Stimulated activated CD4-positive, alpha-beta T cell treated with anti-CD3 and anti-CD28 coated beads, Interleukin-12 subunit alpha, Interleukin-12 subunit beta, amount 100 ng/mL, for 24 hours (primary cell): ENCODE measurements around the gene ATP13A5.

Experiments
- DNase-seq, 2 experiments: peaks; one replicate each; pipeline ENCODE4 v3.0.0-alpha.2; 2020; ENCODE audit warnings: low read depth in 2 of 2

Gene ATP13A5, protein sequence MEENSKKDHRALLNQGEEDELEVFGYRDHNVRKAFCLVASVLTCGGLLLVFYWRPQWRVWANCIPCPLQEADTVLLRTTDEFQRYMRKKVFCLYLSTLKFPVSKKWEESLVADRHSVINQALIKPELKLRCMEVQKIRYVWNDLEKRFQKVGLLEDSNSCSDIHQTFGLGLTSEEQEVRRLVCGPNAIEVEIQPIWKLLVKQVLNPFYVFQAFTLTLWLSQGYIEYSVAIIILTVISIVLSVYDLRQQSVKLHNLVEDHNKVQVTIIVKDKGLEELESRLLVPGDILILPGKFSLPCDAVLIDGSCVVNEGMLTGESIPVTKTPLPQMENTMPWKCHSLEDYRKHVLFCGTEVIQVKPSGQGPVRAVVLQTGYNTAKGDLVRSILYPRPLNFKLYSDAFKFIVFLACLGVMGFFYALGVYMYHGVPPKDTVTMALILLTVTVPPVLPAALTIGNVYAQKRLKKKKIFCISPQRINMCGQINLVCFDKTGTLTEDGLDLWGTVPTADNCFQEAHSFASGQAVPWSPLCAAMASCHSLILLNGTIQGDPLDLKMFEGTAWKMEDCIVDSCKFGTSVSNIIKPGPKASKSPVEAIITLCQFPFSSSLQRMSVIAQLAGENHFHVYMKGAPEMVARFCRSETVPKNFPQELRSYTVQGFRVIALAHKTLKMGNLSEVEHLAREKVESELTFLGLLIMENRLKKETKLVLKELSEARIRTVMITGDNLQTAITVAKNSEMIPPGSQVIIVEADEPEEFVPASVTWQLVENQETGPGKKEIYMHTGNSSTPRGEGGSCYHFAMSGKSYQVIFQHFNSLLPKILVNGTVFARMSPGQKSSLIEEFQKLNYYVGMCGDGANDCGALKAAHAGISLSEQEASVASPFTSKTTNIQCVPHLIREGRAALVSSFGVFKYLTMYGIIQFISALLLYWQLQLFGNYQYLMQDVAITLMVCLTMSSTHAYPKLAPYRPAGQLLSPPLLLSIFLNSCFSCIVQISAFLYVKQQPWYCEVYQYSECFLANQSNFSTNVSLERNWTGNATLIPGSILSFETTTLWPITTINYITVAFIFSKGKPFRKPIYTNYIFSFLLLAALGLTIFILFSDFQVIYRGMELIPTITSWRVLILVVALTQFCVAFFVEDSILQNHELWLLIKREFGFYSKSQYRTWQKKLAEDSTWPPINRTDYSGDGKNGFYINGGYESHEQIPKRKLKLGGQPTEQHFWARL

DNA sequence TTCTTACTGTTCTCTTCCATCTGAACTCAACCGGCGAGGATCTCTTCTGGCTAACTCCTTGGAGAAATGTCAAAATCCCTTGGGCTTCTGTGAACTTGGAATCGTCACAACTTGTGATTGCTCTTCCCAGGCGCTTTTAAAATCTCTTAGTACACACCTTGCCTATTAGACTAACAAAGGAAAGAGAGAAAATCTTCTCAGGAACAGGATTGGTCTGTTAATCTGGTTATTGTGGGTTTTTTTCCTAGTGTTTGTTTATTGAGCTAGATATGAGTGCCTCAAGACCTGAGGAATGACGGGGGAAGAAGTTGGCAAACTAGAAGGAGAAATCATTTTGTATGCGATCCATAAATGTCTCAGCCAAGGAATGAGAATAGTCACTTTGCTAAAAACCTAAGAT lies at the start of gene ATP13A5:
TSS of gene ATP13A5 (minus strand) at position 48 of the 400 bp plus-strand sequence. CDS start at position 20, 28 bp downstream.
- no peak for DNase-seq

DNA sequence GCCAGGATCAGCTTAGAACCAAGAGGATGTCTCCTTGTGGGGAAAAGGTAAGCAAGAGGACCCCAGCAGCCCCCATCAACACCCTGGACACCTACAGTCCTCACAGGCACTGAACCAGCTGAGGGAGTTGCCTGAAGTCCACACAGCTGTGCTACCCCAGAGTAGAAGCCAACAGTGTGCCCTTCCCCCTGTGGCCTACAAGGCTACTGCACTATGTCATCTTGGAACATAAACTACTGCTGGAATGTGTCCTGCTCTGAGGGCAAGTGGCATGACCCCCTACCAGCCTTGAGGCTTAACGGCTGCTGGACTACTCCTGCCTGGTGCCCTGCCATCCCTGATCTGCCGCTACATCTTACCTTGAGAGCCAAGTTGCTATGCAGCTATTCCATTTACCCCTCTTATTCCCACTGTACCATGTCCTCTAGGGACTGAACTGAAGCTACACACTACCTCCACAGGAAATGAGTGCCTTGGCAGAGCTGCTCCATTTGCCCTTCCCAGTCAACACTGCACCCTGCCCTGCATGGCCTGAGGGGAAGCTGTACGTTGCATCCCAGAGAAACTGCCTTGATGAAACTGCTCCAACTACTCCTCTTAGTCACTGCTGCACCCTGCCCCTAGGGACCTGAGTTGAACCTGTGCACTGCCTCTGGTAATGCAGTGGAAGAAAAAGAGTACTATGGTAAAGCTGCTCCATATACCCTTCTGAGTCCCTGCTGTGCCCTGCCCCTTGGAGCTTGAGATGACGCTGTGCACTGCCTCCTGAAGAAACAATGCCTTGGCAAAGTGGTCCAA lies 40.2 kb upstream of the ATP13A5 start:
- DNase-seq: no peak

DNA sequence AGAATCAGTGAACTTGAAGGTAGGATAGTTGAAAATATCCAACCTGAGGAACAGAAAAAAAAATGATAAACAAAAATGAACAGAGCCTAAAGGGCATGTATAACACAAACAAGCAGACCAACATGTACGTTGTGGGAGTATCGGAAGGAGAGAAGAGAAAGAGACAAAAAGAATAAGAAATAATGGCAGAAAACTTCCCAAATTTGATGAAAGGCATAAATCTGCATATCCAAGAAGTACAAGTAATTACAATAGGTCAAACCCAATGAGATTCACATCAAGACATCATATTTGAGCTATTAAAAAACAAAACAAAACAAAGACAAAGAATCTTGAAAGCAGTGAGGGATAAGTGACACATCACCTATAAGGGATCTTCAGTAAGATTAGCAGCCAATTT lies 38.1 kb upstream of the ATP13A5 start:
- DNase-seq: no peak

DNA sequence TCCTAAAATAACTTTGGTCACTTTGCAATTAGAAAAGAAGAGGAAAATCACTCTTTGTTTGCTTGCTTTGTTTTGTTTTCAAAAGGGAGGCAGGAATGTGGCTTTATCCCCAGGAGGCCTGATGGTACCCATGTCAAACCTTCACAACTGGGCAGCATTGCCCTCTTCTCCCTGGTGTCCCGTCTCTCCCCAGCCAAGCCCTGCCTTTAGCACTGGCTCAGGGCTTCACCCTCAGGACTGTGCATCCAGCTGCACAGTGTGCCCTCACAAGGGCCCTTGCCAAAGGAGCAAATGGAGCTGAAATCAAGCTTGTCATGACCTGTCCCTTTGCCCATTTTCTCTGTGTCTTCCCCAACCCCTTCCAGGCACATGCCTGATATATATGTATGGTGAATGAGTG lies 29.1 kb upstream of the ATP13A5 start:
- DNase-seq: no peak

DNA sequence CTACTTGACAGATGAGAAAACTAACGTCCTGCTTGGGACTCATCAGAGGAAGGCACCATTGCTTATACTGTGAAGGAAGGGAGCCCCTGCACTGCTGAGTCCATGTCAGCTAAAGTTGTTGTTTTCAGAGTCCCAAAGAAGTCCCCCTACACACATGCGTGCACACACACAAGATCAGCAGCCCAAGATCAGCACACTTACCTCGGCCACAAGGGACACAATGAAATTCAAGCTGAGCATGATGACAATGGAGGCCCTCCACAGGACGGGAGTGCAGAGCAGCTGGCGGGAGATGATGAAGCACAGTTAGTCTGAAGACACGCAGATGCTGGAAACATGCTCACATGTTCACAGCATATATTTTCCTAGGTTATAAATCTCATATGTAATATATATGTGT lies 28.6 kb upstream of the ATP13A5 start:
- no peak for DNase-seq

DNA sequence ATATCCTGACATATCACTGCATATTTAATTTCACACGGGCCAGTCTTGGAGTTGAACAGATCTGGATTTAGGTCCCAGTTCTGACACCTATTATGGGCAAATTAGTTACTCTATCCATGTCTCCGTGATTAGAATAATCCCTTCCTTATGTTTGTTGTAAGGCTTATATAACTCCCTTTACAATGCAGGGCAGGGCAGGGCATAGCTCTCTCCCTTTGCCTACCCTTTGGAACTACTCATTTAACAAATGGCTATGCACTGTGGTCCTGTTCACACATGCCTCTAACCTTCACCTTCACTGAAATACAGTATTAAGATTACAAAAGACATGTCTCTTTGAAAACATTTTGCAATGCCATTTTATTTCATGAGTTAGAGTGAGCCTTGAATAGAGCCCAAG lies 24.8 kb upstream of the ATP13A5 start:
- DNase-seq: no peak

DNA sequence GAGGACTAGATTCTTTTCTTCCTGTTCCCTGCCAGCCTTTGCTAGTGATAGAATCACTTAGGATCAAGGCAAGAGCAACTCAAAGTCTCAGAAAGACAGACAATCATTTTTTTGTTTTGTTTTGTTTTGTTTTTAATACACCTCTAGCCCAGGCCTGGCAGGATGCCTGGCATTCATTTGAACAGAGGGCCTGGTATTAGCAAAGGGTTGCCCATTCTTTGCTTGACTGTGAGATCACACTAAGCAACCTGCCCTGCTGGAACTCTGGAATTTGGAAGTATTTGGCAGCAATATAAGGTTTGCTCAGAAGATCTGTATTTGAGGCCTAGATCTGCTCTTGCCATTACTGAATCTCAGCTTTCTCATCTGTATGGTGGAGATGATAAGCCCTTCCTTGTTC lies 21.8 kb upstream of the ATP13A5 start:
- DNase-seq: no peak

DNA sequence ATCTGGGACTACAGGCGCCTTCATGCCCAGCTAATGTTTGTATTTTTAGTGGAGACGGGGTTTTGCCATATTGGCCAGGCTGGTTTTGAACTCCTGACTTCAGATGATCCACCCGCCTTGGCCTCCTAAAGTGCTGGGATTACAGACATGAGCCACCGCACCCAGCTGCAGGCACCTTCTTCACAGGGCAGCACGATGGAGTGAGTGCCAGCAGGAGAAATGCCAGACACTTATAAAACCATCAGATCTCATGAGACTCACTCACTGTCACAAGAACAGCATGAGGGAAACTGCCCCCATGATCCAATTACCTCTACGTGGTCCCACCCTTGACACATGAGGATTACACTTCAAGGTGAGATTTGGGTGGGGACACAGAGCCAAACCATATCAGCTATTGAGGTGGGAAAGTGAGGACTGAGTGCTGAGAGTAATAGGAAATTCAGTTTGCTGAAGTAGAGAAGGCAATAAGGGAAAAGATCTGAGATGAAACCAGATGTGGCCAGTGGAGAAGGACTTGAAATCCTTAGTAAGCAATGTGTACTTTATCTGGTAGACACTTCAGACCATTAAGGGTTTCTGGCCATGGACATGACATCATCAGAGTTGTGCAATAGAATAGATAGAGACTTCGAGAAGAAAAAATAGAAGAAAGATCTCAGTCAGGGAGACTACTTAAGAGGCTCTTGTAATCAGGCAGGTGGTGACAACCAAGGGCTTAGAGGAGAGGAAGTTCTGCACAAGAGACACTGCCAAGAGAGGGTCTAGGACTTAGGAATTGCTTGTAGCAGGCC lies 18.1 kb upstream of the ATP13A5 start:
- no peak for DNase-seq

DNA sequence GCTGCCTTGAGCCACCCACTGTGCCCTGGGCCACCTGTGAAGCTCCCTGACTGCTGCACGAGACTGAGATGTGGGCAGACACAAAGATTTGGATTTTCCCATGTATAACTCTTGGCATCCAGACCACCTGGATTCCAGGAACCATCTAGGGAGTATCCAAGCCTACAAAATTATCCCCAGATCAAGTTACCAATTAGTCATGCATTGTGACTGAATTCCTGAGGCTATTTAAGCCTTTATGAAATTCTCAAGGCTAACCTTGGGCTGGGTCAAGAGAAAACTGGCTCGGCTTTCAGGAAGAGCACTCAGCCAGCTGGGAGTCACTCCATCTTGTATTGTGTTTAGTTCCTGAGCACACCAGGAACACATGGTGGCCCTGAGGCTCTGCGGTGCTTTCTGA lies 13.3 kb upstream of the ATP13A5 start:
- DNase-seq: no peak

DNA sequence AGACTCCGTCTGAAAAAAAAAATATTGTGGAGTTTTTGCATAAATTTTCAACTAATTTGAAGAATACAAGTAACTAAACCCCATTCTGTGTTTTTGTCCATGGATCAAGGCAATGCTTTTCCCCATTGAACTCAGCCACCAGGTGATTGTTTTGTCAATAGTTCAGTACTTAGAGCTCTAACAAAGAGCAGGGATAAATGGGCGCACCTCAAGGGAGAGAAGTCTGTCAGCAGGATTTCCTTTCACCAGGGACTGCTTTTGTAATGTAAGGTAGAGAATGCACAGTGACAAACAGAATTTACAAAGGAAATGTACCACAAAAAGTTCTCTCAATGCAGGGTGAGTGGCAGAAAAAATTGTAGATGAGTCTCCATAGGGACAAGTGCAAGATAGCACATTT lies 10.8 kb upstream of the ATP13A5 start:
- no peak for DNase-seq

DNA sequence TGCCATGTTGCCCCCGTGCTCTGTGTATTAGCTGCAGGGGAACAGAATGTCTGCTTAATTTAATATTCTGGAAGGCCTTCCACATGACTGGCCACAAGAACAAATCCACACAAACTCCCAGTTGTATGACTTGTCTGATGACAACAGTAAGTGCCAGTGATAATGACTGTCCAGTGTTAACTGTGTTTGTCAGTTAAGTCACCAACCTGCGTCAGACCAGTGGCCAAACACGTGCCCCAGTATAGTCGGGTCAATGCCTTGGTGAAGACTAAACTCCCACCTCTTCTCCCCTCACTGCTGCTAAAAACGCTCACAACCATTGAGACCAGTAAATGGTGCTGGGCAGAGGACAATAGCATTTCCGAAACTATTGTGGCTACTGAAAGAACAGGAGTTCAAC lies 9.8 kb upstream of the ATP13A5 start:
- no peak for DNase-seq

DNA sequence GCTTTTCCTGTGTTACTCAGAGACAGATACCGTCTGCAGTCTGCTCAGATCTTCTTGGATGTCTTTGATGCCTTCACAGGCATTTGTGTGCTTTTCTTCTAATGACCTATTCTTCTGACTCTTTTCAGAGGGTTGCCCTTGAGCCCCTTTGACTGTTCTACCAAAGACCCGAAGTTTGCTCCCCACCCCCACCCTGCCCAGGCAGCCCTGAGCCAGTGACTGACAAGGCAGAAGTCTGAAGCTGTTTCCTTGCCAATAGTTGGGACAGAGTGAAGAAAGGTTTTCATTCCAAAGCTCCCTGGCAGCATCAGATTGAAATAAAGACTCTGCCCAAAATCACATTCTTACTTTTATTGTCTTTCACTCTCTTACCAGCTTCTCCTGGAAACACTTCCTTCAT lies 9.0 kb upstream of the ATP13A5 start:
- no peak for DNase-seq

DNA sequence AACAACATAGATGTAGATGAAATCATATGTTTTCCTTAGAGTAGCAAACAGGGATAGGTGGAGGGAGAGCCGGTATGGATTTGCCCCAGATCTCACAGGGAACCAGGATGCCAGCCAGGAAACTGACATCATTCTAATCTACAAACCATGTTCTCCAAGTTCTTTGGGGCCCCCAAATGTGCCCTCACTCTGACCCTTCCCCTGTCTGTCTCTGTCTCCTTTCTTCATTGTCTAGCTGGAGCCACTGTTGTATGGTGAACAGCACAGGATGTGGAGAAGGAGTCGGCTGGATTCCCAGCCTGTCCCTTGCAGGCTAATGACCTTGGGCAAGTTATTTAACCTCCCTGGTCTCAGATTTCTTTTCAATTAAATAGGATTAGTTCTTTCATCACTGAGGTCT lies 962 bp downstream of the ATP13A5 start:
- no peak for DNase-seq

DNA sequence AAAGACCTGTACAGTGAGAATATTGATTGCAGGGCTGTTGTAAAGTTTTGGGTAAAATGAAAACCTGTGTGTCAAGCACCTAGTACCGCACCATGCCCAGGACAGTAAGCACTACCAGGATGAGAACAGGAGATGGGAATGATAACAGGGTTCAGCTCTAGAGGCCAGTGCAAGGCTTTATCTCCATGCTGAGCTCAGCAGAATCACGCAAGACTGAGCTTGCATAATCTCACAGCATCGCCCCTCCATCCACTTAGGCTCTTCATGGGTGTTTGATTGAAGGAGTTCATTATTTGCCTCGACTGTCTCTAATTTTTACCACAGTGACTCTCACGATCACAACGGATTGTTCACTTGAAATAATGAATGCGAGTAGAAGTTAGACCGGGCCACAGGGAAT lies 2.9 kb downstream of the ATP13A5 start:
- DNase-seq: no peak

DNA sequence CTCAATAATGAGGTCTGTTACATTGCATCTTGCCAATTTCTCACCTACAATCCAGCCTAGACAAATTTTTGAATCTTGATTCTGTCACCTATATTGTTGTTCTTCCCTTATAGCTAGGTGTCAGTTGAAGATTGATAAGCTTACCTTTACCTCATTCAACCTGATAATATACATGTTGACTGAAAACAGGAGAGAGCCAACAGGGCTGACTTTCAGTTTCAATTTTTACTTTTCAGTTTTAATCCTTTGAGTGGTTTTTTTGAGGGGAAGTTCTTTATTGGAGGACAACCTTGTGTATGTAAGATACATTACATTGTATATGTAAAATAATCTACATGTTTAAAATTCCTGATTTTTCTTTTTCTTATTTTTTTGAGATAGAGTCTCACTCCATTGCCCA lies 5.8 kb downstream of the ATP13A5 start:
- no peak for DNase-seq

DNA sequence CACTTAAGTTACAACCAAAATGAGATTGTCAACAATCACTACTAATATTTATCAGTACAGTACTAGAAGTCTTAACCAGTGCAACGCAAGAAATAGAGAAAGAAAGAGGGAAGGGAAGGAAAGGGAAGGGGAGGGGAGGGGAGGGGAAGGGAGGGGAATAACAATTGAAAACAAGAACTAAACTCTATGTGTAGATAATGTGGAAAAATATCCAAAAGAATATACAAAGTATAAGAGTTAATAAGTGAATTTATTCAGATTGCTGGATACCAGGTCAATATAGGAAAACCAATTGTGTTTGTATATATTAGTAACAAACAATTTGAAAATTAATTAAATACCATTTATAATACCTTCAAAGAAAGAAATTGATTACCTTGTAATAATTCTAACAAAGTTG lies 10.7 kb downstream of the ATP13A5 start:
- DNase-seq: no peak

DNA sequence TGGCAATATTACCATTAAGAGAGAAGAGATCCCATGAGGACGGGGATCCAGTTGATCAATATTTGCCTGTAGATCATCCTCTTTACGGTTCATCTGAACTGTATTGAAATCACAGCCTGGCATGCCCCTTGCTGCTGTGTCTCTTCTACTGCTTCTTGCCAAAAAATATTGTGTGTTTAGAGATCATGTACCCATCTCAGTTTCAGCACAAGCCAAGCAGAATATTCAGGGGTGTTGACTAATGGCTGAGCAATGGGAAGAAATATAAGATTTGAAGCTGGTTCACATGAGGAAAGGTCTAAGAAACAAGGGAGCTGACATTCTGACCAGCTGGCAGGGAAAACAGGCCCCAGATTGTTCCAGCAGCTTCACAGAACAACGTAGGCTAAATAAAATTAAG lies 21.3 kb downstream of the ATP13A5 start:
- DNase-seq: no peak

DNA sequence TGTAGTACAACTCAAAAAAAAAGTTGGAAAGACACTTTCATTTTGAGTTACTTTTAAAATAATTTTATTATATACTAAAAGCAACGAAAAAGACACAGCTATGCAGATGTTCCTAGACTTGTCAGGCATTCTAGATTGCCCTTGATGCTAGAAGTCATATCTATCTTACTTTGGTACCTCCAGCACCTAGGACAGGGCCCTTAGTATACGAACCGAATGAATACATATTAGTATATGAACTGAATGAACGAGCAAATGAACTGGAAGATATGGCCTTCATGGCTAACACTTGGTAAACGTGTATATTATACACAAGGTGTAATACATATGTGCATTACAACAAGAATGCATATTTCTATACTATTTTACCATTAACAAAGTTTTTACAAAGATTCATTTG lies 24.1 kb downstream of the ATP13A5 start:
- no peak for DNase-seq

DNA sequence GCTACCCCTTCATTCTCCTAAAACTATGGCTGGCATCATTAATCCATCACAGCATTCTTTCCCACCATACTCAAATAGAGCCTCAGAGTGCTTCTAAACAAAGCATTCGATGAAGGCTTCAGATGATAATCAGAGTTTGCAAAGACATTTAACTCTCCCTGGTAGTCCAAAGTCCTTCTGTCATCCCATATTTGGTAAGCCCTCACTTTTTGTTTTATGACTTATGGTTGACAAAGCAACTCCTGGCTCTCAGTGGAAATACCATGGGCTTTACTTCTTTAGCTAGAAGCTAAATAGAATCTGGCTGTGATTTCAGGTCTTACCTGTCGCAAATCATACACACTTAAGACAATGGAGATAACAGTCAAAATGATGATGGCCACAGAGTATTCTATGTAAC lies 27.8 kb downstream of the ATP13A5 start:
- no peak for DNase-seq

DNA sequence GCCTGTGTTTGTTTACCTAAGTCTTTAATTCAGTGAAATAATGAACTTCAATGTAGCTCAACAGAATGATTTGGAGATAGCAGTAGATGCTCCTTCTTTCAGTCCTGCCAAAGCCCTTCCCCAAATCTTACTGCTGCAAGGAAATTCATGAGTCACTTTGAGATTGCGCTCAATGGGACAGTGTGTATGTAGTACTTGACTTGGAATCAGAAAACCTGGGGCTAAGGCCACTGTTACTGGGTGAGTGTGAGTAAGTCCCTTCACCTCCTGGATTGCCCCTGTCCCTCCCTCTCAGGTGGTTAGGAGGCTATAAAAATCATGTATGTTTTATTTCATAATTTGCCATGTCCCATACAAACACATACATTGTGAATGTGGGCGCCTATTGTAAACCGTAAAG lies 29.9 kb downstream of the ATP13A5 start:
- DNase-seq: no peak
